GM10248 (cell line): ENCODE data around the gene SOS1.
"Not testable (repeated sequence)": the region's sequence is repeated elsewhere in the genome, so short reads cannot be mapped to it uniquely, and the experiment has no call there.

Source experiments
- CTCF ChIA-PET: fragments of 300-600 bp; sonication (Branson Sonifier 250); formaldehyde crosslinking; extraction: SDS; loops from one replicate; lab custom pipeline; 2021; ENCODE audit warnings: antibody characterized with exemption; lab: Yijun Ruan, JAX
- POLR2A ChIA-PET: fragments of 350-650 bp; sonication (Branson Sonifier 250); formaldehyde crosslinking; extraction: SDS; loops from one replicate; lab custom pipeline; 2020; ENCODE audit warnings: antibody characterized with exemption; lab: Yijun Ruan, JAX
- DNase-seq: peaks from one replicate; pipeline ENCODE4 v3.0.0; 2012; ENCODE audit errors: extremely low spot score
- TF ChIP-seq, protein P1 (sequence below): IDR thresholded peaks from 2 replicates; pipeline ENCODE4 v1.5.1; 2012; ENCODE audit warnings: mild to moderate bottlenecking, low read depth; ENCODE audit errors: extremely low read depth, missing control alignments, control extremely low read depth

Gene SOS1

DNA sequence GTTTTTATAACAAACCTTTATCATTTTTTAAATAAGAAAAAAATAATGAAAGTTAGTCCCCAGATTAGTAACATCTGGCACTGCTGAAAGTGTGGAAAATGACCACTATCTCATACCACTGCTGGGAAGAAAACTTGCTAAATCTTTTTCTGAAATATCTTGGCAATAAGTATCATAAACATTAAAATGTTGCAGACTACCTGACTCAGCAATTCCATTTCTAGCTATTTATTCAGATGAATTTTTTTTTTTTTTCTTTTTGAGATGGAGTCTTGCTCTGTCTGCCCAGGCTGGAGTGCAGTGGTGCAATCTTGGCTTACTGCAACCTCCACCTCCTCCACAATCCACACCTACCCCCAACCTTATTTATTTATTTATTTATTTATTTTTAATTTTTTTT is 35.3 kb upstream of the SOS1 start:
- ChIA-PET POLR2A (no interaction called here), CTCF (interaction anchor here (0.9 kb wide), 1 partner anchor 11 kb away, joined by 3 read pairs; no protein-coding TSS in a partner anchor)
- TF ChIP-seq, protein P1, sequence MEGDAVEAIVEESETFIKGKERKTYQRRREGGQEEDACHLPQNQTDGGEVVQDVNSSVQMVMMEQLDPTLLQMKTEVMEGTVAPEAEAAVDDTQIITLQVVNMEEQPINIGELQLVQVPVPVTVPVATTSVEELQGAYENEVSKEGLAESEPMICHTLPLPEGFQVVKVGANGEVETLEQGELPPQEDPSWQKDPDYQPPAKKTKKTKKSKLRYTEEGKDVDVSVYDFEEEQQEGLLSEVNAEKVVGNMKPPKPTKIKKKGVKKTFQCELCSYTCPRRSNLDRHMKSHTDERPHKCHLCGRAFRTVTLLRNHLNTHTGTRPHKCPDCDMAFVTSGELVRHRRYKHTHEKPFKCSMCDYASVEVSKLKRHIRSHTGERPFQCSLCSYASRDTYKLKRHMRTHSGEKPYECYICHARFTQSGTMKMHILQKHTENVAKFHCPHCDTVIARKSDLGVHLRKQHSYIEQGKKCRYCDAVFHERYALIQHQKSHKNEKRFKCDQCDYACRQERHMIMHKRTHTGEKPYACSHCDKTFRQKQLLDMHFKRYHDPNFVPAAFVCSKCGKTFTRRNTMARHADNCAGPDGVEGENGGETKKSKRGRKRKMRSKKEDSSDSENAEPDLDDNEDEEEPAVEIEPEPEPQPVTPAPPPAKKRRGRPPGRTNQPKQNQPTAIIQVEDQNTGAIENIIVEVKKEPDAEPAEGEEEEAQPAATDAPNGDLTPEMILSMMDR = no peak

DNA sequence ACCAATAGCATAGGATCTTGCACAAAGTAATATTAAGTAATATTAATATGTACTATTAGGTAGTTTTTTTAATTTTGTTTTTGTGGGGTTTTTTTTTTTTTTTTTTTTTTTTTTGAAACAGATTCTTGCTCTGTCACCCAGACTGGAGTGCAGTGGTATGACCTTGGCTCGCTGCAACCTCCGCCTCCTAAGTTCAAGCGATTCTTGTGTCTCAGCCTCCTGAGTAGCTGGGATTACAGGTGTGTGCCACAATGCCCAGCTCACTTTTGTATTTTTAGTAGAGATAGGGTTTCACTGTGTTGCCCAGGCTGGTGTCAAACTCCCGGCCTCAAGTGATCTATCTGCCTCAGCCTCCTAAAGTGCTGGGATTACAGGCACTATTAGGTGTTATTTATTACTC is 34.7 kb upstream of the SOS1 start:
- CTCF ChIA-PET = interaction anchor here (0.9 to 1.3 kb wide), 4 partner anchors 11 to 74 kb away, joined by 3 to 4 read pairs (median 3); no protein-coding TSS in a partner anchor
- DNase-seq, POLR2A ChIA-PET: not testable (repeated sequence)

More for the DNA sequence above, 35.3 kb upstream of the SOS1 start:
- DNase-seq = no peak

DNA sequence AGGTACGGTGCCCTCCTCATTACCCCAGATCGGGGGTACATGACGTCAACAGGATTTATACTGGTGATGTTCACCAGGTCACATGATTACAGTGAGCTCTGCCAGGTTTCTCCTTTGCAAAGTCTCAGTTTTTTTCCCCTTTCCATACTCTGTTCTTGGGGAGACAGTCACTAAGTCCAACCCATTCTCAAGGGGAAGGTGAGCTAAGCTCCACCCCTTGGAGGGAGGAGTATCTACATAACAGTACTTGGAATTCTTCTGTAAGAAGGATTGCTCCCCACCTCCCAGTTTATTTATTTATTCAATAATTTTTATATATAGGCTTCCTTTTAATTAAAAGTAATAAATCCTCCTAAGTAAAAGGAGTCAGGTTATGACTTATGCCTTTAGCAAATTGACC is 34.1 kb upstream of the SOS1 start:
- DNase-seq = no peak
- ChIA-PET POLR2A (no interaction called here), CTCF (interaction anchor here (0.9 to 1.3 kb wide), 3 partner anchors 50 to 74 kb away, joined by 3 to 4 read pairs (median 3); no protein-coding TSS in a partner anchor)
- TF ChIP-seq, protein P1 = no peak

DNA sequence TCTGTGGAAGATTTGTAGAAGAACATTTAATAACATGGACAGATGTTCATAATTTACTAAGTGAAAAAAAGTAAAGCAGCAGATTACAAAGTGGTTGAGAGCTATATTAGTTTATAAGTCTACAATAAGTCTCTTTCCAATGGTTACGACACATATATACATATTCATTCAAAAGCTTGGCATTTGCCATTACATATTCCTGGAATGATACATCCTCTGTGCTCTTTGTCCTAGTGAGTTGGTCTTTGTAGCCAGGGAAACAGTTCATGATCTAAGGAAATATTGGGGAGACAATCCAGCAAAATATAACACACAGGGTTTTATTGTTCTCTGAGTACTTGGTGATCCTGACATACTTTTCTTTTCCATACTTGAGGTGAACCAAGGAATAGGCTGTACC is 32.5 kb upstream of the SOS1 start:
- TF ChIP-seq, protein P1 = no peak
- no peak for DNase-seq
- POLR2A ChIA-PET = no interaction called here
- CTCF ChIA-PET = no interaction called here

DNA sequence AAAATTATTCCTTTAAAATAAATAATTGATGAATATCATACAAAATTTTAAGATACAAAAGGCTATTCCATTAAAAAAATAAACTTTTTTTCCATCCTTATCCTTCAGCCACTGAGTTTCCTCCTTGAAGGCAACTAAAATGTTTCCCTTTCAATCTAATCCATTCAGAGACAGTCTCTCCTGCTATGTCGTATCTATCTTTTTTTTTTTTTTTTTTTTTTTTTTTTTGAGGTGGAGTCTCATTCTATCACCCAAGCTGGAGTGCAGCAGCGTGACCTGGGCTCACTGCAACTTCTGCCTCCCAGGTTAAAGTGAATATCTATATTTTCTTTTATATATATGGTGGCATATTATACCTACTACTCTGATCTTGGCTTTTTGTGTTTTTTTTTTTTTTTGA is 31.7 kb upstream of the SOS1 start:
- ChIA-PET POLR2A (no interaction called here), CTCF (no interaction called here)
- no peak for DNase-seq
- TF ChIP-seq, protein P1 = no peak

DNA sequence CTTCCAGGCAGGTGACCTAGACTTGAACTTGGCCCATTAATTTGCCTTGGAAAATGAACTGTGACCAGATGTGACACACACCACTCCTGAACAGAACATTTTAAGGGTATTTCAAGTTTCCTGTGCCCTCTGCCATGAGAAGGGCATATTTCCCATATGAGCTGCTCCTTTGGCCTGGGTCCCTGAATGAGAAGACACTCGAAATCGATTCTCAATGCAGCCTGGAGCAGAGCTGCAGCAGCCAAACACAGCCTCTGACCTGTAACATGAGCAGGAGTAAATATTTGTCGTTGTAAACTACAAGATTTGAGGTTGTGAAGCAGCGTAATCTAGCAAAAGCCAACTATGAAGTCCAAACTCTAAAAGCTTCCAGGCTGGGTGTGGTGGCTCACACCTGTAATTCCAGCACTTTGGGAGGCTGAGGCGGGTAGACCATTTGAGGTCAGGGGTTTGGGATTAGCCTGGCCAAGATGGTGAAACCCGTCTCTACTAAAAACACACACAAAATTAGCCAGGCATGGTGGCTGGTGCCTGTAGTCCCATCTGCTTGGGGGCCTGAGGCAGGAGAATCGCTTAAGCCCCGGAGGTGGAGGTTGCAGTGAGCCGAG is 30.1 kb upstream of the SOS1 start:
- POLR2A ChIA-PET = no interaction called here
- DNase-seq = no peak
- CTCF ChIA-PET = interaction anchor here (1.1 to 1.7 kb wide), 2 partner anchors 78 to 90 kb away, joined by 3 to 4 read pairs; no protein-coding TSS in a partner anchor
- TF ChIP-seq, protein P1 = no peak

DNA sequence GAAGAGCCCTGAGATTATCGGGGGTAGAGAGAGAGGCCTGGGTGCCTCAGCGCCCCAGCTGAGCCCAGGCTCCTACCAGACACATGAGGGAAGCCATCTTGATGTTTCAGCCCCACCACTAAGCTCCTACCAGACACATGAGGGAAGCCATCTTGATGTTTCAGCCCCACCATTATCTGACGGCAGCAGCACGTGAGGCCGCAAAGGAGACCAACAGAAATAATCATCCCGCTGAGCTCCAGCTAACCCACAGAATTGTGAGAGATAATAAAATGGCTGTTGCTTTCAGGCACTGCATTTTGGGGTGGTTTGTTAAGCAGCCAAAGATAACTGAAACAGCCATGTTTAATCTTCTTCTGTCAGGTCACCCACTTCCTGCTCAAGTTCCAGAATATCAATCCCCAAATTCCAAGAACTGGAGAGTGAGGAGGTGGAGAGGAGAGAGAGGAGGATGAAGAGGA is 29.3 kb upstream of the SOS1 start:
- no peak for DNase-seq
- ChIA-PET CTCF (interaction anchor here (1.1 to 1.7 kb wide), 2 partner anchors 79 to 89 kb away, joined by 3 to 4 read pairs; no protein-coding TSS in a partner anchor), POLR2A (no interaction called here)
- TF ChIP-seq, protein P1 = no peak
